NCI-H1092 treated with DMSO at 0.1 percent for 48 hours (cell line): ENCODE measurements around the gene PAXX.

Experiments used
- DNase-seq: peaks from one replicate; lab custom pipeline; 2025; lab: John Stamatoyannopoulos, UW

PAXX gene

GRCh38 chr9:136991993-136992818 is at the start of gene PAXX:
Gene PAXX, plus strand, starts transcription at chr9:136992422. Its CDS starts 22 bp downstream, at chr9:136992444.
- DNase-seq = peak; percentile 79

- DNase-seq = no peak
Measured at GRCh38 chr9:136942881-136943230, 49.4 kb upstream of the PAXX start.

GRCh38 chr9:136943291-136944211 is 48.7 kb upstream of the PAXX start:
- no peak for DNase-seq

GRCh38 chr9:136944212-136944518 is 48.1 kb upstream of the PAXX start:
- no peak for DNase-seq

- DNase-seq = peak; percentile 90
Measured at GRCh38 chr9:136944519-136945332, 47.5 kb upstream of the PAXX start, which contains the start of the genes C8G and FBXW5. Gene C8G, plus strand, starts transcription at chr9:136945243. Its CDS starts 78 bp downstream, at chr9:136945321. Gene FBXW5, minus strand, starts transcription at chr9:136944738. Its CDS starts 655 bp downstream, at chr9:136944083.

- no peak for DNase-seq
Measured at GRCh38 chr9:136945333-136946227, 46.6 kb upstream of the PAXX start.

- DNase-seq = no peak
Measured at GRCh38 chr9:136946228-136947027, 45.8 kb upstream of the PAXX start.

- DNase-seq = no peak
Measured at GRCh38 chr9:136947028-136947891, 45.0 kb upstream of the PAXX start.

- DNase-seq = peak; percentile 30
Measured at GRCh38 chr9:136947955-136948510, 44.2 kb upstream of the PAXX start.

- peak; percentile 63 for DNase-seq
Measured at GRCh38 chr9:136949239-136949816, 42.9 kb upstream of the PAXX start.

GRCh38 chr9:136949817-136950655 is 42.2 kb upstream of the PAXX start:
- peak; percentile 91 for DNase-seq

GRCh38 chr9:136950656-136951276 is 41.5 kb upstream of the PAXX start:
- no peak for DNase-seq

- DNase-seq = no peak
Measured at GRCh38 chr9:136951541-136952320, 40.5 kb upstream of the PAXX start, which contains the start of gene LCN12. Gene LCN12, plus strand, starts transcription at chr9:136952273. Its CDS starts 55 bp downstream, at chr9:136952328.

- no peak for DNase-seq
Measured at GRCh38 chr9:136952321-136952850, 39.8 kb upstream of the PAXX start.

- DNase-seq = no peak
Measured at GRCh38 chr9:136952876-136953770, 39.1 kb upstream of the PAXX start.
